GM12892 (cell line): ENCODE results near the gene SUSD4.

Experiments
- POLR2A ChIP-seq: IDR thresholded peaks from 2 replicates; pipeline ENCODE4 v1.6.1; 2011; ENCODE audit warnings: low read depth, low read length, control low read depth
- POLR2AphosphoS5 ChIP-seq: IDR thresholded peaks from 2 replicates; pipeline ENCODE4 v1.6.1; 2011; ENCODE audit warnings: low read depth, low read length, control low read depth
- TAF1 ChIP-seq: IDR thresholded peaks from 2 replicates; pipeline ENCODE4 v1.6.1; 2011; ENCODE audit warnings: low read depth, mild to moderate bottlenecking, control low read depth, low read length, borderline replicate concordance

DNA sequence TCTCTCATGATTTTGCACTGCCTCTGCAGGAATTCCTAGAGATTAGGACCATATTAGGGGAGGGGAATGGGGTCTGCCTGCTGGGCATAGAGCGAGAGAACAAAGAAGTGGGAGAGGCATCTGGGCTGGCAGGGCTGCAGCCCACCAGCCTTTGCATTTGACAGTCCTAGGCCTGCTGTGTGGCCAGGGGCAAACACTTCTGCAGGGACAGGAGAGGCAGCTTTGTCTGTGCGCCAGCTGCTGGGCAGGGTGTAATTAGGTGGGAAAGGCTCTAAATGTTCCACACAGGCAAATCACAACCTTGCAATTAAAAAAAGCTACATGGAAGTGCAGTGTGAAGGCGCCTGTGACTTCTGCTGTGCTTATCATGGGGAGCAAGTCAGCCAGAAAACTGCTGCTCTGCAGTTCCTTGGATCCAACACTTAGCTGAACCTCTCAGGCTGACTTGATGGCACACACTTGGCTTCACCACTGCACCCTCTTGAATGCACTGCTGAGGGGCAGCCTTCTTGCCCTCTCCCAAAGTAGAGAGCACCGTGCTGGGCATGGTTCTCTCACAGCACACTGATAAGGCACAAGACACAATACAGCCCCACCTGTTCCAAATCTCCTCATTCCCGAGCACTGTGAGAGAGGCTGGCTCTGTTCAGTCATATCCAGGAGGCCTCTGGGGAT is 147.3 kb downstream of the SUSD4 start:
- TF ChIP-seq POLR2AphosphoS5 (no peak), POLR2A (no peak), TAF1 (no peak)
